Stimulated activated CD4-positive, alpha-beta T cell treated with anti-CD3 and anti-CD28 coated beads, Interleukin-15, amount 100 ng/mL, for 1 hour (primary cell): ENCODE data around the gene H1-8.

Source experiments
- DNase-seq, 2 donors: peaks; one replicate each; pipeline ENCODE4 v3.0.0-alpha.2; 2020; ENCODE audit warnings: low read depth in 1 of 2, low spot score in 1 of 2

Gene H1-8

DNA sequence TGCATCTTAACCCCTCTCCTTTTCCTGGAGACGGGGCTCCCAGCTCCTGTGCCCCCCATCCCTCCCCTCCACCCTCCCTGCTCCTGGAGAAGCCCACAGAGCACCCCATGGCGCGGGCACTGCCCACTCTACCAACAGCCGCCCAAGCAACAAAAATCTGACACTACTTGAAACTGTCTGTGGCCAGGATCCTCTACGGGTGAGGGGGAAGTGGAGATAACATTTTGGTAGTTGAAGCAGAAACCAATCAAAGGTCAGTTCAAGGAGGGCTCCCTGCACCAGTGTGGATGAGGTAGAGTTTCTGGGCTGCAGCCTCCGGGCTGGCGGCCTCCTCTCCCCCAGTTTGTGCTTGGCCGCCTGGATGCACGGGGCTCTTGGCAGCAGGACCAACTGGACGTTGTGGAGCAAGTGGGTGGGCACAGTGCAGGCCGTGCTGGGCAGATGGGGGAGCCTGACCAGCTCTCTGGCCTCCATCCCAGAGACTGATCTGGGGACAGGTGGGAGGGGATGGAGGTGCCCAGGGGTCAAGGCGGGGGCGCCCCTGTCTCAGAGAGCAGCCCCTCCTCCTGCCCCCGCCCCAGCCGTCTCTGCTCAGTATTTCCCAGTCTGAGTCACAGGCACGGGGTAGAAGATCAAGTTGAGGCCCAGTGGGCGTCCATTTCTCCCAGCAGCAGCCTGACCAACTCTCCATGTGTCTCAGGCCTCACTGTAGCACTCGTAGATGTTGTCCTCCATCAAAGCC is 12.8 kb downstream of the H1-8 start:
- no peak for DNase-seq

DNA sequence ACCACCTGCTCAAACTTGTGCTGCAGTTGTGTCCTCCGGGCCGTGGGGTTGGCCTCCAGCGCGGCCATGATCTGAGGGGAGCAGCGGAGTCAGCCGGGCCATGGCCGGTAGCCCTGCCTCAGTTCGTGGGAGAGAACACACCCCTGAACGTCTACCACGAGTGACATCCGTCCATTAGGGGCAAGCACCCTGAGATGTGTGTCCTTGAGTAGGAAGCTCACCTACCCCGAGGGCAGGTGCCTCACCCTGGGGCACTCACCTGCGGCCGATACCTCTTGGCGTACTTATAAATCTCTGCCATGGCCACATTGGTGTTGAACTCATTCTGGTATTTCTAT is 13.4 kb downstream of the H1-8 start:
- DNase-seq, result no peak

DNA sequence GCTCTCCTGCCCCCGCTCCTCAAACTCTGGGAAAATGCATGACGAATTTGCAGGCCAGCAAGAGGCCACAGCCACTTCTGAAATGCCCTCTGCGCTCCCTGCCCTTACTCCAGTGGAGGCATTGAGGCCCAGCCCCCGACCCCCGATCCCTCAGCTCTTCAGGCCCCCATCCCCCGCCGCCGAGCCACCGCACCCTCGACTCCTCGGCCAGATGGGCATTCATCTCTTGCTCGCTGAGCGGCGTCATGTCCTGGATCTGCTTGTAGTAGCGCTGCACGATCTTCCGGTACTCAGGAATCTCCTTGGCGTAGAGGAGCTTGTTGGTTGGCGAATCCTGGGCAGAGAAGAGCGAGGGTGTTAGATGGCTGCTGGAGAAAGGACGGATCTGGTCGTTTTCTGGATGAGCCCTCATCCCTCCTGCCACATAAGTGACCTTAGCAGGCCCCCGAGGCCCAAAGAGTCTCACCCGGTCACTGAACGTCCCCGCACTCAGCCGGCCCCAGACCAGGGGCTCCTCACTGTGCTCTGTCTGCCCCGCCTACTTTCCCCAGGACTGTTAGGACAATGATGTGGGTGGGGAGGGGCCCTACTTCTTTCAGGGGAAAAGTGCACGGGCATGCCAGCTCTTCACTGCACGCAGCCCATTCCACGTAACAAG is 14.0 kb downstream of the H1-8 start:
- DNase-seq, result no peak

DNA sequence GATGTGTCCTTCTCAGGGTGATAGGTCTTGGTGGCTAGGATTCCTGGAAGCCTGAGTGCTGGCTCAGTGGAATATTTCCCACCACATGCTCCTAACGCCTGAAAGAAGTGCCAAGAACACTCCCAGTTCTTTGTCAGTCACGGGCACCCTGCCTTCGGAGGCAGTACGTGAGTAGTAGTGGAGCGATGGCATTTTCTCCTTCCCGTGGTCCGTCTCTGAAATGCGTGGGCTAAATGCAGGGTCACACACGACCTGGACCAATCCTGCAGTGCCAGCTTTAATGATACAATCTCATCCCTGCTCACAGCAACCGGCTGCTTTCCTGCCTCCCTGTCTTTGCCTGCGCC is 14.5 kb downstream of the H1-8 start:
- no peak for DNase-seq

GRCh38 chr3:129558081-129558771 is 15.3 kb downstream of the H1-8 start:
- DNase-seq, result no peak

GRCh38 chr3:129558772-129559564 is 16.0 kb downstream of the H1-8 start:
- no peak for DNase-seq

DNA sequence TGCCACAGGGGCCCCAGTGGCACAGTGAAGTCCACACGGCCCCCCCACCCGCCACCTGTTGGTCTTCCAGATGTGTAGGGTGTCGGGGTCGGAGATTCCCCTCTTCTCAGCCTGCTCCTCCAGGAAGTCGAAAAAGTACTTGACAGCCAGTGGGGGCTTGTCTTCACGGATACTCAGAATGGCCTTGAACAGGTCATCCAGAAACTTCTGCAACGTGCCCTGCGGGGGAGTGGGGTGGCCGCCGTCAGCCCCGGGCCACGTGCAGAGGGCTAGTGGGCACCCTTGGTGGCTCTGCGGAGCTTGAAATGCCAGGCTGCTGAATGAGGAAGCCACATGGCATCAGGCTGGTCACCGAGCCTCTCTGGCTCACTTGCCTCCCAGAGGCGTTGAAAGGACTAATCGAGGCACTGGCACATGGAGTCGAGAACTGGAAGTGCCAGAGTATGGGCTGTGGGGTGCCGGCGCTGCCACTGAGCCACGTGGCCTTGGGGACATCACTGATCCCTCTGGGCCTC is 16.6 kb downstream of the H1-8 start:
- no peak for DNase-seq

DNA sequence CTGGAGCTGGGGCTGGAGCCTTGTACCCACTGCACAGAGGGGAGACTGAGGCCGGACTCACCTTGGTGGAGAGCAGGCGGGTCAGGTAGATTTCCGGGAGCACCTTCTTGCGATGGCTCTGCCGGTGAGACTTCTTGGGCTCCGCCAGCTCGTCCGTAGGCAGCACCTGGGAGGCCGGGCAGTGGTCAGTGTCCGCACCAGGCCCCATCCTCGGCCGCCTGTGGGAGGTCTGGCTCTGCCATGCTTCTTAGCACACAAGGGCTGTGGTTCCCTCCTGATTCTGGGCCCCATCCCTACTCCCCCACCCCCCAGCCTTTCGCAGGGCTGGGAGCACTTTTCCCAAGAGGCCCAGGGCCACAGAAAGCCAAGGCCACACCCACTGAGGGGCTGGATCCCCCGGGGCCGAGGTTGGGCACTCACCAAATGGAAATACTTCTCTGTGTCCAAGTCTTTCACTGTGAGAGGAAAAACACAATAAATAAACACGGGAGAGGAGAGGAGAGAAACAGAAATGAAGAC is 17.4 kb downstream of the H1-8 start:
- DNase-seq, result no peak

DNA sequence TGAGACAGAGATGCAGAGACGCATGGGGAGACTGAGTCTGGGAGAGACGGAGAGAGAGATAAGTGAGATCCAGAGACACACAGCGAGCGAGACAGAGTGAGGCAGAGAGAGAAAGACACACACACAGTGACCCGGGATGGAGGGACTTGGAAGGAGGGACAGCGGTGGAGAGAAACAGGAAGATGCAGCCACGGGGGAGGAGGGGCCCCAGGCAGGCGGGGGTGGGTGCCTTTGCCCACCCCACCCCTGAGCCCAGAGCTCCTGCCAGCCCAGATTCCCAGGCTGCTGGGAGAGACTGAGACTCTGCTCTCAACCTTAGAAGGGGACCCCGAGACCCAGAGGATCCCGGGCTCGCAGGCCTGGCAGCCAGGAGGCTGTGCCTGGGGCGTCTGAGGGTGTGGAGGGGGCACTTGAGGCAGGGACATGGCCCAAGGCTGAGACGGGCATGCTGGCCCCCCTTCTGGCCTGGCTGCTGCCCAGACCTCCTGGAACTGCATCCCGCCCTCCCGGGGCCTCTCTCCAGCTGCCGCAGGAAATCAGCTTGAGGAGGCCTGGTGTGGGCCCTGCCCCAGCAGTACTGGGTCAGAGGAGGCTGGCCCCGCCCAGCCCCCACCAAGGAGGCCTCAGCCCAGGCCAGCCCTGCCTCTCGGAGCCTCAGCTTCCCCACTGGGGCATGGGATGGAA is 18.1 kb downstream of the H1-8 start:
- DNase-seq, result no peak

GRCh38 chr3:129561619-129562248 is 18.8 kb downstream of the H1-8 start:
- no peak for DNase-seq

- no peak for DNase-seq
Observed at GRCh38 chr3:129562803-129563202, 19.8 kb downstream of the H1-8 start.

DNA sequence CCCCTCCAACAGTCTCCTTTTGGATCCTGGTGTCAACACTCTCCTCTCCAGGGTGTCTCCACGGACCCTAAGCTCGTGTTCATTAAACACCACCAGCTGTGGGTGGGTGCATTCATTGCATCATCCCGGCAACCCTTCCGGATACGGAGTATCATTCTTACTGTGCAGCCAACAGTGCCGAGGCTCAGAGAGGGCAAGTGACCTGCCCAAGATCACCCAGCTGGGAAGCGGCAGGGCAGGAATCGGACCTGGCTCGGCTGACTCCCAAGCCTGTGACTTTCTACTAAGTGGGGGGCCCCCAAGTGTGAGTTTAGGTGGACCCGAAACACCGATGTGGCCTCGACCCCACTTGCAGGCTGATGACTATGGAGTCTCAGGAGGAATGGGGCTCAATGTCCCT is 20.4 kb downstream of the H1-8 start:
- DNase-seq, result no peak

DNA sequence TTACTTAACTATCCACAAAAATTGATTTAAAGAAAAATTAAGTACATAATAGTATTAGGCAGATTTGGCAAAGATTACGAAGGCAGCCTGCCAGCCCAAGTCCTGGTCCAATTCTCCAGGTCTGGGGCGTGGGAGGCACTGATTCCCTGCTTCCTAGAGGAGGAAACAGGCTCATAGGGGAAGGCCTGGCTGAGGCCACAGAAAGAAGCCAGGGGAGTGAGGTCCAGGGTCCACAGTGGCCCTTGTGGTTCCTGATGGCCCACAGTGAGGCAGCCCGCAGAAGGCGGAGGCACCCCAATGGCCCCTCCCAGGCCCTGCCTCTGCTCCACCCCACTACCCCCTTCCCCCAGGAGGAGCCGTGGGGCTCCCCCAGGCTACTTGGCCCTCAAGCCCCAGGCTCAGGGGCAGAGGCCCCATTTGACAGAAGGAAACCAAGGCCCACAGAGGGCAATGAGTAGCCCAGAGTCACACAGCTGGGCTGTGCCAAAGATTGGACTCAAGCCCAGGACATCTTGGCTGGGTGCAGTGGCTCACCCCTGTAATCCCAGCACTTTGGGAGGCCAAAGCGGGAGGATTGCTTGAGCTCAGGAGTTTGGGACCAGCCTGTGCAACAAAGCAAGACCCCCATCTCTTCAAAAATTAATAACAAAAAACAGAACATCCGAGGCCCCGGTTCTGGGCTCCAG is 21.0 kb downstream of the H1-8 start:
- DNase-seq, result no peak

DNA sequence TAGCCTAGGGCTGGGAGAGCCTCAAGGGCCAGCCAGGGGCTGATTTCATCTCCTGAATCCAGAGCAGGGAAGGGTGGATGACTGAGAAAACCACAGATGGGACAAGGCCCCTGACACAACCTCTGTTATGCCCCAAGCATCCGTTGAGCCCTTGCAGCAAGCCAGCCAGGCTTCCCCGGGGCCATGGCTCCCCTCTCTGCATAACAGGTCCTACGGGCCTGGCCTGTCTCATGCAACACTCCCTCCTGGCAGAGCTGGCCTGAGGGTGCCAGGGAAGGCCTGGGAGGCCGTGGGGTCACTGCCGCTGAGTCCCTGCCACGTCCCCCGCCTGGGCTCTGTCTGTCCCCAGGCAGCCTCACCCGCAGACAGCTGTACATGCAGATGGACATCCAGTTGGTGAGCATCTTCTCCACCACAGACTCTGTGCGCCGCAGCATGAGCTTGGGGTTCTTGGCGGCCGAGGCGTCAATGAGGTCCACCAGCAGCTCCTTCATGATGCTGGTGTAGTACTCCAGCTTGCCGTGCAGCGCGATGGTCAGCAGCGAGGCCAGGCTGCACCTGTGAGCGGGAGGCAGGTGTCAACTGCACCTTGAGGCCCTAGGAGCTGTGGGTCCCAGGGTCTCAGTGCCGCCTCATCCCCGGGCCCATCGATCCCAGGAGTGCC is 22.1 kb downstream of the H1-8 start:
- no peak for DNase-seq

DNA sequence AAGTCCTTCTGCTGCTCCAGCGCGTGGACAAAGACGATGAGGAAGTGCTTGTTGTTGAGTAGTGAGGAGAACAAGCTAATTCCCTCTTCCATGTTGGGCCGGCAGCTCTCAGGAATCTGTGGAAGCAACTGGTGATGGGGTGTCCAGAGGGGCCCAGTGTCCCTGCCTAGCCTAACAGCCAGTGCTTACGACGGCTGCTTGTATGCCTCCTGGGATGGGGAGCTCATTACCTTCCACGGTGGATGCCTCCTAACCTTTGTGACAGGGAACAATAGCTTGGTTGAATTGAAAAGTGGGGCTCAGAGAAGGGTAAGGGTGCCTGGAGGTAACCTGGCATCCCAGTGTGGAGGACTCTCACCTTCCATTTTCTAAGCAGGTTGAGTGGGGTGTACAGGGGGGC is 22.9 kb downstream of the H1-8 start:
- no peak for DNase-seq

DNA sequence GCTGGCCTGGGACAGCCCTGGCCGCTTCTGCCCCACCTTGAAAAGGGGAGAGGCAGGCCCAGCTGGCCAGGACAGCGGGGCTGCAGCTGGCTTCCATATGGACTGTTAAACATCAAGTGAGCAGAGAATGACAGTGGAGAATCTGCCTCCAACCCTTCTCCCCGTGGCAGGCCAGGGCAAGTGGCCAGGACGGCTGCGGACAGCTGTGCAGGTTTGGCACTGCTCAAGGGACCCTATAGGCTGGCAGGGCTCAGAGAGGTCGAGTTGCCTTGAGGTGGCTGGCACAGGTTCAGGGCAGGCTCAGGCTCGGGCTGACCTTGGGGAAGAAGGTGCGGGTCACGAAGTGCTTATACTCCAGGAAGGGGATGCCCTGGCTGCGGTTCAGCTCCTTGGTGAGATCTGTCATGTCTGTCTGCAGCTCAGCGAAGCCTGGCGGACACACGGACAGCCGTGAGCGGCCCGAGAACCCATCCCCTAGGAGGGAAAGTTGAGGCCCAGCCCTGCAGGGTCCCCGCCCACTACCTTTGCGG is 24.3 kb downstream of the H1-8 start:
- DNase-seq, result no peak

- no peak for DNase-seq
Observed at GRCh38 chr3:129567939-129568338, 25.0 kb downstream of the H1-8 start.

DNA sequence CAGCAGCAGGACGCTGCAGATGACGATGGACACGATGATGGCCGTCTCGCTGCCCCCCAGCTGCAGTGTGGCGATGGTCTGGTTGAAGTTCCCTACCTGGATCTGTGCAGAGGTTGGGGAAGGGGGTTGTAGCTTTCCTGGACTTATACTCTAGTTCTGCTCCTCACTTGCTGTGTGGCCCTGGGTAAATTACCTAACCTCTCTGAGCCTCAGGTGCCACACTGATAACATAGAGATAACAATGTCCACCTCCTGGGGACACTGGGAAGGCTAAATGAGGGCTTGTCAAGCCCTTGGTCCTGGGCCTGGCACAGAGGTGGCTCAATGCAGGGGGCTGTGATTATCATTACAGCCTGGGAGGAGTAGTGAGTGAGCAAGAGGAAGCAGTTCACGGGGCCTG is 26.9 kb downstream of the H1-8 start:
- no peak for DNase-seq
